Measurements from ENCODE around the gene BTBD9.
"Not testable (repeated sequence)": the region's sequence is repeated elsewhere in the genome, so short reads cannot be mapped to it uniquely, and the experiment has no call there.

Gene BTBD9

DNA sequence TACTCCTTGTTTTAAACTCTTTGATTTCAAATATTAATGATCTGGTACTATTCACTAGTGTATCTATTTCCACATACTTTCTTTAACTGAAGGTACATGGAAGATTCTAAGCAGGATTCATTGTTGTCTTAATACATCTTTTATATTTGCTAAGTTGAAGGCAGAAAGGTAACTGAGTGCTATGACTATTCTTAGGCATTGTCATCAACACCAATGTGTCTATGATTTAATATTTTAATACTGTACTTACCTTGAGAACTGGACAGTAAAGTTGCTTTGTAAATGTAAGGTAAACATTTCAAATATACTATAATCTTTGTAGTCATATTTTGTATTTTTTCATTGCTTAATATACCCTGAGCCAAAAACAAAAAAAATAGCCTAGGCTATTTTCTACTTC, 8.9 kb upstream of the BTBD9 start:
- no peak for DNase-seq

DNA sequence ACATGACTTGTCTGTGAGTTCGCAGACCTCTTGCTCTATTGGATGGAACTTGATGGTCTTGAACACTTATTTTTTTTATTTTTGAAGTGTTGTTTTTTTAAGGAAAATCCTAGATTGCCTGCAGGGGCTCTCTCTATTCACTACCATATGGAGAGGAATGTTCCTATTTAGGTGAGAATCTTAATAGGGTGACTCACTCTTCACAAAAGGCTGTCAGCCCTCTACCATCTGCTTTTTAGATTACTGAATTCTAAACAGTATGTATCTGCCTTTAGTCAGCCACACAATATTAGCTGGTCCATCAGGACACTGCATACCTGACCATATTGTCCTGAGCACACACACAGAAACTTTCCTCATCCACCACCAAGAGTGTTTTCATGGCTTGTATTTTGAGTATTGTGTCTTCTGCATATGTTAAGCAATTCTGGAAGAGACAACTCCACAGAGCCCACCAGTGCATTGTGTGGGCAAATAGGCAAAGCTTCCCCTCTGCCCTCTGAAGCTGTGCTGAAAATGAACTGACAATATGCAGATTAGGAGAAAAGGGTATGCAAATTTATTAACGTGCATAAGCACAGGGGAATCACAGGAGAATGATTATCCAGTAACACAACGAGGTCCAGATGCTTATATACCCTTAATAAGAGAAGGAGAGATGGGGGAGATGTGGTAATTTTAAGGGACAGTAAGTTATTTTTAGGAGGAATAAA, 6.6 kb upstream of the BTBD9 start:
- DNase-seq = no peak

DNA sequence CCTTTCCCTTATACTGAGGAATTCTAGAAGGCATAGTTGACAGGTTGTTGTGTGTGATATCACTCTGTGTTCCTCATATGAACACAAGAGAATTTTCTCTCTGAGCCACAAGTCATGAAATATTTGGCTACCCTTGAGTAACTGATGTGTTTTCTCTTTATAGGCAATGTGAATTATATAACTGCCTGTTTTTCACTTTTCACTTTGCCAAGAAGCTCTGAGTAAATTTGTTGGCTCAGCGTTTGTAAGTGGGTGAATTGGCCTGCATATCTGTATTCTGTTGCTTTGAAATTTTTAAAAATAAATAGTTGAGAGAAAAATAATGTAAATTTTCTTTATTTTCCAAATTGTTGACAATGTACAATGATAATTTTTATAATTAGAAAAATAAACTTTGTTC, 5.2 kb upstream of the BTBD9 start:
- no peak for DNase-seq

DNA sequence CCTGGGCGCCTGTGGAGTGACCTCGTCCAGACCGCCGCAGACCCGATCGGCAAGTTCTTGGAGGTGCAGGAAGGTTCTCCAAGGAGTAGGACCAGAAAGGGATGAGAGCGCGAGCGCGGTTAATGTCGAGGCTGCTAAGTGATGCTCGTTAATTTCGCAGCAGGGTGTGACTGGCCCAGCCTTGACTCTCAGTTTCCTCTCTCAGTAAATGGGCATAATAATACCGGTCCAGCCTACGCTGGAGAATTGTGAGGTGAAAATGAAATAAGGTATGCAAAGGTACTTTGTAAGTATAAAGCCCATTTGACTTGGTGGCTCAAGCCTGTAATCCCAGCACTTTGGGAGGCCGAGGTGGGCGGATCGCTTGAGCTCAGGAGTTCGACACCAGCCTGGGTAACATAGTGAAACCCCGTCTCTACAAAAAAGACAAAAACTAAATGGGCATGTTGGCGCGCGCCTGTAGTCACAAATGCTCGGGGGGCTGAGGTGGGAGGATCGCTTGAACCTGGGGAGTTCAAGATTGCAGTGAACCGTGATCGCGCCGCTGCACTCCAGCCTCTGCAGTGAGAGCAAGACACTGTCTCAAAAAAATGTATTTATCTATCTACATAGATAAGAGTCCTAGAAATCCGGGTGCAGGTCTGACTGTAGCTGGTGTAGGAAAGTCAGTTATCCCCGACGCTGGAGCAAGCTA, 634 bp upstream of the BTBD9 start:
- DNase-seq = no peak

DNA sequence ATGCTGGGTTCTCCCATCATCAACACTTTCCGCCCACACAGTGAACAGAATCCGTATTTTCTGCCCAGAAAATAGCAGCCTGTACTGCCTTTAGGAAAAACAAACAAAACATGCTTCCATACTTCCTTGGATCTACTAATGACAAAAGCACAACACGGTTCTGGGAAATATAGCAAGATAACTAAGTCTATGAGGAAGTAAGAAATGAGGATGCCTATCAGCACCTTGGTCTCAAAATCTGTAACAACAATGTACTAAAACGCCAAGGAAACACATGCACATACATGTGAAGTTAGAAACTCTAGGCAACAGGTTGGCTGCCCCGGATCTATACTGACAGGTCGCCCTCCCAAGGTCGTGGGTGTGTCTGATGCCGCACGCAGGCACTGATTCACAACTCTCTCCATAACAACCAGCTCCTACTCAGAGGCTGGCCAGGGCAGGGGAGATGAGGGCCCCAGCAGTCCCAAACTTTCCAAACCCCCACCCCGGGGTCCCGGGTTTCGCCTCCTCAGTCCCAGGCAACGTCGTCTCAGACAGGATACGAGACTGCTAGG, 710 bp downstream of the BTBD9 start:
- no peak for DNase-seq

DNA sequence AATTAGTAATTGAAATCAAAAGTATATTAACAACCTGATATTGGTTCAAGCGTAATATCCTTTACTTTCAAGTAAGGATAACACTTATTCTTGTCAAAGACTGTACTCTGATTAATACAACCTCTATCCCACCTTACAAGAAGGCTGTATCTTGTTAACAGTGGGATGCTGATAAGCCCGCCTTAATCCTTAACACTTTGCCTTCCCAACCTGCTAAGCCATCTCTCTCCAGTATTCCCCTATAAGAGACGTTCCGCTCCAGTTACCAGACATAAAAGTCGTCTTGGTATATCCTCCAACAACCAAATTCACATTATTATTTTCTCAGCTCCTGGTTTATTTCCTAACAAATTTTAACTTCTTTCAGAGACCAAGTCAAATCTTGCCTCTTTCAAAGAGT, 2.0 kb downstream of the BTBD9 start:
- no peak for DNase-seq

DNA sequence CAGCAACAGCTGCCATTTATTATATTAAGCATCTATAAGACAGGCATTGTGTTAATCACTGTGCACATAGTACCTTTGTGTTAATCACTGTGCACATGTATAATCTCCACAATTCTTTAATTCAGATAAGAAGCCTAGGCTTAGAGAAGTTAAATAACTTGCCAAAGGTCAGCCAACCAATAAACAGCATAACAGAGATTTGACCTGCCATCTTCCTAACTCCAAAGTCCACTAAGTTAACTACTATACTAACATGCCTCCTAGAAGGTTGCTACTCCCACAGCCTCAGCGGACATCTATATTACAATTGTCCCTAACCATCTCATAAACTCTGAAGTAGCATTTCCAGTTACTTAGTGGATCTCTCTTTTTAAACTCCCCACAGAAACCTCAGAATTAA, 3.7 kb downstream of the BTBD9 start:
- no peak for DNase-seq

DNA sequence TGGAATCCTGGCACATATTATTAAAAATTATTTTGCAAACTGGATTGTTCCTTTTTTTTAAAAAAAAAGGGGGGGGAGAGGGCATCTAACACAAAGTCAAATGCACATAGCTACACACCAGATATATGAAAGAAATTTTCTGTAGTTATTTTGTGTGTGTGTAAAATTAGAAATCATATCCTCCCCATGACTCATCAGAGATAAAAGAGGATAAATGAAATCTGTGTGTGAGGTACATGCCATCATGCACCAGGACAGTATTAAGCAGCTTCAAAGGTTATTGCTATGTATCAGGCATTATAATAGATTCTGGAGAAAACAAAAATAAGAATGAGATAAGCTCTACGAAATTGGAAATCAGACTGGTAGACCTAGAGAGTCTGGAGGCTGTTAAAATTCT, 5.2 kb downstream of the BTBD9 start:
- no peak for DNase-seq

DNA sequence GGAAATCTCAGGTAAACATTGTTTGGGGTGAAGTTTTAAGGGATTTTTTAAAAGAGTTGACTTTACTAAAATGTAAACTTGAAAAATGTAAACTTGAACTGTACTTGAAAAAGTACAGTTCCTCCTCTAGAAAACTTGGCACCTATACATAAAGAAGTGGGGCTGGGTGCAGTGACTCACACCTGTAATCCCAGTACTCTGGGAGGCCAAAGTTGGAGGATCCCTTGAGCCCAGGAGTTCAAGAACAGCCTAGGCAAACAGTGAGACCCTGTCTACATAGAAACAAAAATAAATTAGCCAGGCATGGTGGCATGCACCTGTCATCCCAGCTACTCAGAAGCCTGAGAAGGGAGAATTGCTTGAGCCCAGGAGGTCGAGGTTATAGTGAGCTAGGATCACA, 7.2 kb downstream of the BTBD9 start:
- DNase-seq = no peak

DNA sequence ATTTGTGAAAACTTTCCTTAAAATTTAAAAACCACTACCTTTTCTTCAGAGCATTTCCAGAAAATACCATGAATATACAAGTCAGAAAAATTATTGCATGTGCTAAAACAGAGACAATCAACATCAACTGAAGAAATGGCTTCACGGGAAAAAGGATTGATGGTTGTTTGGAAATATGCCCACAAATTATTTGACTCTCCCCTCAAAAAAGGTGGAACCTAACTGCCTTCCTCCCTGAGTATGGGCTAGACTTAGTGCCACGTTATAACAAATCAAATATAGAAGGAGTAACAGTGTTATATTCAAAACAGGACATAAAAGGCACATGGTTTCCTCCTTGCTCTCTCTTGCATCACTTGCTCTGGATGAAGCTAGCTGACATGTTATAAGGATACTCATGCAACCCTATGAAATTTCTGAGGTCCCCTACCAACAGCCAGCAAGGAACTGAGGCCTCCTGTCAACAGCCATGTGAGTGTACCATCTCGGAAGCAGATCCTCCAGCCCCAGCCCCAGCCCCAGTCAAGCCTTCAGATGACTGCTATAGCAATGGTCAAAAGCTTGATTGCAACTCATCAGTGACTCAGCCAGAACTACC, 8.4 kb downstream of the BTBD9 start:
- DNase-seq = no peak

DNA sequence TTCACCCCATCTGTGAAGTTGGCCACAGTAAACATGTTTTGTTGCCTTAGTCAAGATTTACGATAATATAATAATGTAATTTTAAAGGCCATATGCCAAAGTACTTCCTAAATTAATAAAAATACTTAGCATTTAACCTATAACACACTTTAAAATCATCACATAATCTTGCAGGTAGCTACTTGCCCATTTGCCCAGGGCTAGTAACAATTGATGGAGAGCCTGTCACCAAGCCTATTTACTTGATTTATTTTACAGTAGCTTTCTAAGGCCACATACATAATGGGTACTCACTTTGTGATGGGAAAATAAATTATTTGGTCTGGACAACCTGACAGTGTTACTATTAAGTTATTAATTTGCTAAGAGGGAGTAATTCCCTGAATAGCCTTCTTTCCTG, 14.5 kb downstream of the BTBD9 start:
- DNase-seq = no peak

DNA sequence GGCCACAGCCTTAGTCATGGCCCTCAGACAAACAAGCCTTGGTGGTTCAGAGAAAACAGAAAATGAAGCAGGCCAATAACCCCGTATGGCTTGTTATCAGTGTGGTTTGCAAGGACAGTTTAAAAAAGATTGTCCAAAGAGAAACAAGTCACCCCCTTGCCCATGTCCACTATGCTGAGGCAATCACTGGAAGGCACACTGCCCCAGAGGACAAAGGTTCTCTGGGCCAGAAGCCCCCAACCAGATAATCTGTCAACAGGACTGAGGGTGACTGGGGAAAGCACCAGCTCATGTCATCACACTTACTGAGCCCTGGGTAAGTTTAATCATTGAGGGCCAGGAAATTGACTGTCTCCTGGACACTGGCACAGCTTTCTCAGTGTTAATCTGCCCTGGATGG, 20.4 kb downstream of the BTBD9 start:
- DNase-seq = not testable (repeated sequence)

DNA sequence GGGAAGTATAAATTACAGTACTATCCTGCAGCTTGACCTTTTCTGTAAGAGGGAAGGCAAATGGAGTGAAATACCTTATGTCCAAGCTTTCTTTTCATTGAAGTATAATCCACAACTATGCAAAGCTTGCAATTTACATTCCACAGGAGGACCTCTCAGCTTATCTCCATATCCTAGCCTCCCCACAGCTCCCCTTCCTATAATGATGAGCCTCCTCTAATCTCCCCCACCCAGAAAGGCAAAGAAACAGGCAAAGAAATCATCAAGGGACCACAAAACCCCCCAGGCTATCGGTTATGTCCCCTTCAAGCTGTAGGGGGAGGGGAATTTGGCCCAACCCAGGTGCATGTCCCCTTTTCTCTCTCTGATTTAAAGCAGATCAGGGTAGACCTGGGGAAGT, 21.4 kb downstream of the BTBD9 start:
- not testable (repeated sequence) for DNase-seq

DNA sequence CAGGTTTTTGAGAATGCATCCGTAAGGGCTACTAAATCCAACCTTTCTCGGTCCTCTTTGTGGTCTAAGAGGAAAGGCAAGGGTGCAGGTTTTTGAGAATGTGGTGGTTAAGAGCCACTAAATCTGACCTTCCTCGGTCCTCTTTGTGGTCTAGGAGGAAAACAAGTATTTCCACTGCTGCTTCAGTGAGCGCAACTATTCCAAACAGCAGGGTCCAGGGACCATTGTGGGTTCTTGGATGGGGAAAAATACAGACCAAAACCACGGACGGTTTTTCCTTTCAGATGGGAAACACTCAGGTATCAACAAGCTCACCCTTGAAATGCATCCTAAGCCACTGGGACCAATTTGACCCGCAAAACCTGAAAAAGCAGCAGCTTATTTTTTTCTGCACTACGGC, 21.9 kb downstream of the BTBD9 start:
- DNase-seq = no peak

DNA sequence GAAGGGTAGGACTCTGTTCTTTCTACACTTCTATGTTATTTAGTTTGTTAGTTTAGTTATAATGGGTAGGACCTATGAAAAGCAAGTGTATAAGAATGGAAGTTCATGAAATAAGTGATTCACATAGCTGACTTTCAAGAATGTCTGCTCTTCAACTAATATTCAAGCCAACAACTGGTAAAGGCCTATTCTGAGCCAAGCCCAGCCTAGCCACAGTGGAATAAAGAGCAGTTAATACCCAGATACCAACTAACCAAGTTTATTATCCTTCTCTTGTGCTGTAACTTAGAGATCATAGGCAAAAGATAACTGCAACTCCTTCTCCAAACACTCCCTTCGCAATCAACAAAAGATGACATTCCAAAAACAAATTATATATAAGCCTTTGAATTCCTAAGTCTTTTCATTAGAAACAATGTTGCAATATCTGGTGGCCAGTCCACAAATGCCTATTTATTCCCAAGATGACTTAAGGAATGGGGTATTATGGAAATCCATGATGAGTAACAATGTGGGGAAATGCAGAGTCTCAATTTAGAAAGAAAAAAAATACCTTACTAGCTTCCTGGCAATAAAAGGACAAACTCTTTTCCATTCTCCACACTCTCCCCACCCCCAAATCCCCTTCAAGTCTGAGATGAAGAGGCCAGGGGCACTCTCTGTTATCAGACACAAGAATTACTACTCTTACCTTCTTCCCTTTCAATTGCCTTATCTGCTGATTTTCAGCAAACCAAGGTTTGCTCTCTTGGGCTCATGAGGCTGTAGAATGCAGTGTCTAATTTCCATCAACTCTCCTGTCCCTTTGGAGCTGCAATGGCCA, 27.4 kb downstream of the BTBD9 start:
- no peak for DNase-seq

DNA sequence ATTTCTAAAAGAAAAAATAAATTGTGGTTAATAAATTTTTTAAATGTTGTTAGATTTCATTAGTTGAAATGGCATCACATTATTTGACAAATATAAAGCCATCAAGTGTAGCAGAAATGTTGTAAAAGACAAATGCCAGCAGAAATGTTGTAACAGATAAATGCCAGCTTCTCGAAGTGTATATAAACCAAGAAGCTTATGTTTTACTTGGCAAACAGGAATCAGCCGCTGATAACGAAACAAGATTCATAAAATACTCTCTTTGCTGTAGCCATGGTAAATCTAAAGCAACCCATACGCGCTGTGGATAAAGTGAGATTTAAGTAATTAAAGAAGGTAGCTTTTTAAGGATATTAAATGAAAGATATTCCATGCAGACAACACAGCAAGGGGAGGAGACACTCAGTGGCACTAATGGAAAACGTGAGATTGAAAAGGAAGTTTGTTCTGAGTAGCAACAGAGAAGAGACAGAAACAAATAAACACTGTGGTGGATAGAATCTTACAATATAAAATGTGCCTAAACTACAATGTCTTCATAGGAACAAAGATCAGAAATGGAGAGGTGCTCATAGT, 29.6 kb downstream of the BTBD9 start:
- DNase-seq = no peak

DNA sequence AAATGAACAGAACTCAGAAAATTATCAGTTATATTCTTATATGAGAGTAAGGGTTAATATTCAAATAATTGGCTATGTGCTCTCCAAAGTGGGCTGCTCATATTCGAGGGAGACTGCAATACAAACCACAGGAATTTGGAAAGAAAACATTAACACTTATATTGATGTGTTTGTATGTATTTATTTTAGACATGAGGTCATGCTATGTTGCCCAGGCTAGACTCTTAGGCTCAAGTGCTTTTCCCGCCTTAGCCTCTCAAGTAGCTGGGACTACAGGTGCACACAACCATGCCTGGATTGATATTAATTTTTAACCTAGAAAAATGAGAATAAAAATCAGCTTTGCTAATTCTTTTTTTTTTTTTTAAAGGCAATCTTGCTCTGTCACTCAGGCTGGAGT, 35.0 kb downstream of the BTBD9 start:
- no peak for DNase-seq

DNA sequence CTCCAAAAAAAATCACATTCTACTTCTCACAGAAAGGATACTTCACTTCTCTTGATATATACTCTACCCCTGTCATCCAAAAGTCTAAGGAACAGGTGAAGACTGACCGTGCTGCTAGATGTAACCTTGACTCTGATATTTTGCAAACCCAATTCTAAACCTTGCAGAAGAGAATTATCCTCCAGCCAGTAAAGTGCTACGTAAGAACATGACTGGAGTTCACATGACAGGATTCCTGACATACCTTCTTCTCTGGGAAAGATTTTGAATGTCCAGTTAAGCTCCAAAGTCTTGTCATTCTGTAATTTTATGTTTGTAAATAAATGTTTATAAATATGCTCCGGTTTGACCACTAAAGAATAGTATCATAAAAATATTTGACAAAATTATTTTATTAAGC, 35.8 kb downstream of the BTBD9 start:
- DNase-seq = no peak

DNA sequence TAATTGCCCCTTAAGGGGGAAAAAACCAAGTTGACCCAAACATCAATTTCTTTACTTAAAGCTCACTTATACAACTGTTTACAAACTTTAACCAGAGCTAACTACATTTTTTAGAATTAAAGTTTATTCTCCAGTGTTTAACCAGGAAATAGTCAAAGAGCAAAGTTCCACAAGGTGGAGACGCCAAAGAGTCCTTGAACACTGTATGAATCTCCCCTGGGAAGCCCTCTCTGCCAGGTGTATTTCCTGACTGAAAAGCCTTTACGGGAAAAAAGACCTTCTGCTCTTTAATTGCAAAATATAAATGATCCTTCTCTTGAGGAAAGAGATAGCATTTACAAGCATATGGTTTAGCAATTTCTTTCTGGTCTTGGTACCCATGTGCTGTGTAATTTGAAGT, 36.2 kb downstream of the BTBD9 start:
- DNase-seq = no peak

DNA sequence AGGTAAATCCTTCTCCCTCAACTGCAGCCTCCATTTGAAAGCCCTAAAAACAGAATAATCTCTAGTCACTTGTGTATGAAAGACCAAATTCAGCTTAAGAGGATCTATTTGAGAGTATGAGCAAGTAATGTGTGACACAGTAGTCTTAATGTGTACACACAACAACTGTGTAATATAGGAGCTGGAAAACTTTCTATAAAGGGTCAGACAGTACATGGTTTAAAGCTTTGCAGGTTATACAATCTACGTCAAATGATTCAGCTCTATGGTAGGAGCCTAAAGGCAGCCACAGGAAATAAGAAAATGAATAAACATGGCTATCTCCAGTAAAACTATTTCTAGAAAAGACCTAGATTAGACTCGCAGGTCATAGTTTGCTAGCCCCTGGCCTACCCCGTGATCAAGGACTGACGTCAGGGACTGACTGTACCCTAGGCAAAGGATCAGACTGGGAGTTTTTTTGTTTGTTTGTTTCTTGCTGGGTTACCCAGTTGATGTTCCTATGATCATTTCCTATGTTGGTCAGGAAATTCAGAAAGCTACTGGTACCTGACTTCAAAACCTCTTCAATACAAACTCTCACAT, 39.7 kb downstream of the BTBD9 start:
- no peak for DNase-seq

DNA sequence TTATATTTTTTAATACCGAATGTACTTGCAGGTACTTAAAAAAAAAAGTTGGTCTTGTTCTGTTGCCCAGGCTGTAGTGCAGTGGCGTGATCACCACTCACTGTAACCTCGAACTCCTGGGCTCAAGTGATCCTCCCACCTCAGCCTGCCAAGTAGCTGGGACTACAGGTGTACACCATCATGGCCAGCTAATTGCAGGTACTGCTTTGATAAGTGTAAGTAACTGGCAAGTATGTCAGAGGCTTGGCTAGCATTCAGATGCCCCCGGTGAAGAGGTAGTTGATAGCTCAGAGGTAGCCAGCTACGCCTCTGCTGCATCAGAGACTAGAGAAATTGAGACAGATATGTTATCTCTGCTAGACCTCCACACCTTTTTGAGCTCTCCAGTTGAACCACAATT, 40.5 kb downstream of the BTBD9 start:
- DNase-seq = no peak

DNA sequence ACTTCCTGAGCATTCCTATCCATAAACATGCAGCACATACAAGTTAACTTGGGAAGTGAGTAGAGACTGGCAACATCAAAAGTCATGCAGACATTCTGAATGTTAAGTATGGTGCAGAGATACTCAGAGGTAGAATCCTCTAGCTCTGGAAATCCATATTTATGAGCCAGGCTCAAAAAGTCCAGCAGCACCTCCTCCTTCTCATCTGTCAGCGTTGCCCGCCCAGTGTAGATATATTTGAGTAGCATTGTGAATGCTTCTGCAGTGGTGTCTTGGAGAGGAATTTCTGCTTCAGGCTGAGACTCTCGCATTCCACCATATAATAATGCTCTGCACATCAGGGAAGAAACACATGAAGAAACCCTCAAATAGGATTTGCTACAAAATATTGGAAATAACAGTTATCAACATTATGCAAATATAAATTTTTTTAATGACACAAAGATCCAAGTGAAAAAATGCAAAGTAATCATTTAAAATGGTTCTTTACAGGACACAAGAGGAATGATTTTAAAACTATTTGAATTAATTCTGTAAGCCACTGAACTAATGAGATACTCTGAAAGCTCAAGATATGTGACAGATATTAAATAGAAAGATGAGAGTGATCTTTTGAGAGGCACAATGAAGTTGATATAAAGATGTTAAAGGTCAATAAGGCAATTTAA, 45.6 kb downstream of the BTBD9 start:
- DNase-seq = no peak

Data from NCI-H2227 treated with DMSO at 0.1 percent for 48 hours (cell line).